Measurements from ENCODE around the gene RAP1GAP2.
A peak's percentile ranks its signal among the peaks of the same experiment; 100 is the strongest.
"Not testable (repeated sequence)": the region's sequence is repeated elsewhere in the genome, so short reads cannot be mapped to it uniquely, and the experiment has no call there.

Gene RAP1GAP2

DNA sequence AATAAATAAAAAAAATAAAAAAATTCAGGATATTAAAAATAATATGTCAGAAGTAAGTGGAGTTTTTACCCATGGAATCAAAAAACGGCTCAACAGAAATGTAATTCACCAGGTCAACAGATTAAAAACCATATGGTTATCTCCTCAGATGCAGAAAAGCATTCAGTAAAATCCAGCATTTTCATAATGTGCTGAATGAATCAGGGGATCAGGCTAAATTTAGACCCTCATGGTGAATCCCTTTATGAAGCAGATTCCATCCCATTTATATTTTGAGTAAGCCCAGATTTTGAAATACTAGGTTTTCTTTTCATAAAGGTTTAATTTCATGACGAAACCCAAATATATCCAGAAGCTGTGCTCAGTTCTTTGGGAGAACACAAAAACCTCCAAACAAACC lies 182.8 kb downstream of the RAP1GAP2 start:
- no peak for DNase-seq

DNA sequence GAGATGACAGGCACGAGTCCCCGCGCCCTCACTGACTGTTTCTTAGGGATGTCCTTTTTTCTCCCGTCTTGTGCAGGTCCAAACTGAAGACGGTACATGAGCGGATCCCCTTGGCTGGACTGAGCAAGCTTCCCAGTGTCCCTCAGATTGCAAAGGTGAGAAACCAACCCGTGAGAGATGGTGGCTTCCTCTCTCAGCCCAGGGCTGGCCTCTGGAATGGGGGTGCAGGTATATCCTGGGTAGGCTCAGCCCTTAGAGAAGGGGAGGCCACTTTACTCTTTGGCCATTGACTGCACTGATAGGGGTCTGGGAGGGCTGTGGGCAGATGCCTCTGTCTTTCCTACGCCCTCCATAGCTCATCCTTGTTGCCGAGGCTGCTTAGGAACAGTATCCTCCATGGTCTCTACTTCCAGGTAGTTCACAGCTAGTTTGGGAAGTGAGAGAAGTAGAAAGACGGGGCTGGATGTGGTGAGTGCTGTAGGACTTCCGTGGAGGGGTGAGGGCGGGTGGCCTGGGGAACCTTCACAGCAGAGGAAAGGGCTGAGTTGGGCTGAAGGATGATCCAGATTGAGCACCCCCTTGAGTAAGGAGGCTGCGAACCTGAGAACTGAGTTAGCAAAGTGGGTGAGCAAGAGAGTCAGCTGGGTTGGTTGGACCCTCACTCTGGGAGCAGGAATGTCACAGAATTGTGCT lies 184.1 kb downstream of the RAP1GAP2 start:
- DNase-seq, result no peak

DNA sequence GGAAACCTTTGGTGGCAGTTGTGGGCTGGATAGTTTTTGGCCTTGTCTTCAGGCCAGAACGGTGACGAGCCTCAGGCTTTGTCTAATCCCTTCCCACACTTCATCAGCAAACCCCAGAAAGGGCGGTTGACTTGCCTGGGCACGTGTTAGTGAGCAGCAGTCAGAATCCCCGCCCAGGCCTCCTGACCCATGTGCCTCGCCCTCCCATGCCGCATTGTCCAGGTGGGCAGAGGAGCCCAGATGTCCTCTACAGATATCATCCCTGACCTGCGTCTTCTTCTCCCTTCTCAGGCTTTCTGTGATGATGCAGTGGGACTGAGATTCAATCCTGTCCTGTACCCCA lies 184.6 kb downstream of the RAP1GAP2 start:
- no peak for DNase-seq

DNA sequence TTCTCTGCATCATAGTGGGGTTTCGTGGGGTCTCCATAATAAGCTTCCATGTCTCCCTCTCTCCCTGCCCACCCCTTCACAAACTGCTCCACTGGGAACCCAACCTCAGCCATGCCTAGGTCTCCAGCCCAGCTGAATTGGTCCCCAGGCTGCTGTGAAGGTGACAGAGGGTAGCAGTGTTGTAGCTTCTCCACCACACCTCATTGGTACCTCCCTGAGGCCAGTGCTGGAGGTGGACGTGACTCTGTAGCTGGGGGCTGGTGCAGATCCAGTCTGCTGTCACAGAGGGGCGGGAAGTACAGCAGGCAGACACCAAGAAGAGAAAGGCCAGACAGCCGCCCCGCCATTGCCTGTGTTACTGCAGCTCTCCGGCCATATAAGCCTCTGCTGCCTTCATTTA lies 185.1 kb downstream of the RAP1GAP2 start:
- no peak for DNase-seq

DNA sequence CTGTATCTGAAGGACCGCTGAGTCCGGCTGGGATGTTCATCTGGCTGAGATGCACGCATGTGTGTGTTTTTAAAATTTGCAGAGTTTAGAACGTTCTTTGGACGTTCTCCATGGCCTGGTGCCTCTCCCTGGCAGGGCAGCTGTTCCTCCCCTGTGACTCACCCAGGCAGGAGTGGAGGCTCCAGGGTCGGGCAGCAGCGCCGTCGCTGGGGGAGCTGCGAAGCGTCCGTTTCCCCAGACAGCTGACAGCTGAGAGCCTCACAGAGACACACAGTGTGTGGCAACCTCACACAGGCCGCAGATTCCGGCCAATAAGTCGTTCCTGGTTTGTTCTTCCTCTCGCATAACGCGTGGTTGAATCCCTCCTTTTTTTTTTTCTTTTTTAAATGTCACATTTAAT lies 186.6 kb downstream of the RAP1GAP2 start:
- DNase-seq, result peak; percentile 70

DNA sequence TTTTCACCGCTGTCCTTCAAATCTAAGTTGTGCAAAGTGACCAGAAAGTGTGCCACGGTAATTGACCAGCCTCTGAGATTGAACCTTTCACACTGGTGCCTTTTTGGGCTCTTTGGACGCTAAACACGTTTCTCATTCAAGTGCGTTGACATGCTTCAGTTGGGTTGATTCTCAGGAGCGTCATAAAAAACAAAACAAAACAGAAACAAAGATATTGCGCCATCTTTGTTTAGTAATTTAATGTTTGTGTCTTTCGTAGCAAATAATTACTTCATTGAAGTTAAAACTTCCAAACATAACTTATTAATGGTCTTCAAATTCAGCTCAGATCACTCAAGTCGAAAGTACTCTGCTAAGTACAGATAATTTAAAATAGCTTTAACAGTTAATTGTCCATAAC lies 187.0 kb downstream of the RAP1GAP2 start:
- DNase-seq, result no peak

DNA sequence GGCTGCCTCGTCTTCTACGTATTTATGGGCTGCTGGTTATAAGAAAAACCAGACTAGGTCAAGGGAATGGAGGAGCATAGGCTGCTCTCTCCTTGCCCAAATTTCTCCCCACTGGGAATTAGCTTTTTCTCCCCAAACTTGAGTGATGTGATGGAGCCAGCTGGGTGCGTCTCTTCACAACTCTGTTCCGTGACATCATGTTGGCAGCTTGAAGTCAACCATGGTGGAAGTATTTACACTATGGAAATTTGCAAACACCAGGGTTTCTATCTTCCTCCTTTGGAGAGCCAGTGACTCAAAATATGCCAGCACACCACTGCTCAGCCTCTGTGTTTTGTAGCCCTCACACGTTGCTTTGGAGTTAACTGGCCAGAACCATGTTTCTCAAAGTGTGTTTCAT lies 189.1 kb downstream of the RAP1GAP2 start:
- DNase-seq, result no peak

DNA sequence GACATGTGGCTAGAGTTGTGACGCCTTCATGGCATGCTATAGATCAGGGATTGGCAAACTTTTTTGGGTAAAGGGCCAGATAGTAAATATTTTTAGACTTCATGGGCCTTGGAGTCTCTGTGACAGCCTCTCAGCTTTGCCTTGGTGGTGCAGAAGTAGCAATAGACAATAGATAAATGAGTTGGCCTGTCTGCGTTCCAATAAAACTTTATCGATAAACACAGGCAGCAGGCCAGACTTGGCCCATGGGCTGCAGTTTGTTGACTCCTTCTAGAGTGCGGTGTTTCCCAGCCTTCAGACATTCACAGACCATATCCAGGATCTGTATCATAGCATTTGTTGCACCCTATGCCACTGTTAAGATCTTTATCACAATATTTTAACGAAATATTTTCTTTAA lies 190.7 kb downstream of the RAP1GAP2 start:
- no peak for DNase-seq

DNA sequence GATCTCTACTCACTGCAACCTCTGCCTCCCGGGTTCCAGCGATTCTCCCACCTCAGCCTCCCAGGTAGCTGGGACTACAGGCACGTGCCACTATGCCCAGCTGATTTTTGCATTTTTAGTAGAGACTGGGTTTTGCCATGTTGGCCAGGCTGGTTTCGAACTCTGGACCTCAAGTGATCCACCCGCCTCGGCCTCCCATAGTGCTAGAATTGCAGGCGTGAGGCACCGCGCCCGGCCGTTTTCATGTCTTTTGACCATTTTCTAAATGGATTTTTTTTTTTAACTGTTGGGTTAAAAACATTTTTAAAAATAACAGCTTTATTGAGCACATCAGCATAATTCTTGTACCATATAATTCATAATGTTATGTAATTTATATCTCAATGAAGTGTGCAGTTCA lies 193.2 kb downstream of the RAP1GAP2 start:
- DNase-seq, result not testable (repeated sequence)

DNA sequence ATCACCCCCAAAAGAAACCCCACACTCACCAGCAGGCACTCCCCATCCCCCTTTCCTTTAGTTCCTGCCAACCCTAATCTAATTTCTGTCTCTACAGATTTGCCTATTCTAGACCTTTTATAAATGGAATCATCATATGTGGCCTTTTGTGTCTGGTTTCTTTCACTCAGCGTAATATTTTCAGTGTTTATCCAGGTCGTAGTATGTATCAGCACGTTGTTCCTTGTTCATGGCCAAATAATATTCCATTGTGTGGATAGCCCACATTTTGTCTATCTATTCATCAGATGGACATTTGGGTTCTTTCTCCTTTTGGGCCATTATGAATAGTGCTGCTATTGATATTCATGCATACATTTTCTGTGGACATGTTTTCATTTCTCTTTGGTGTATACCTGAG lies 193.6 kb downstream of the RAP1GAP2 start:
- DNase-seq, result no peak

DNA sequence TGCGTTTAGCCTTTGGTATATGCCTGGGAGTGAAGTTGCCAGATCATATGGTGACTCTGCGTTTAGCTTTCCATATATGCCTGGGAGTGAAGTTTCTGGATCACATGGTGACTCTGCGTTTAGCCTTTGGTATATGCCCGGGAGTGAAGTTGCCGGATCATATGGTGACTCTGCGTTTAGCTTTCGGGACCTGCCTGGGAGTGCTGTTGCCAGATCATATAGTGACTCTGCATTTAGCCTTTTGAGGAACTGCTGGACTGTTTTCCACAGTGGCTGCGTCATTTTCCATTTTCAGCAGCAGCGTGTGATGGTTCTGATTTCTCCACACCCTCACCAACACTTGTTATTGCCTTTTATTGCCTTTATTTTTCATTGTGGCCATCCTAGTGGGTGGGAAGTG lies 194.2 kb downstream of the RAP1GAP2 start:
- DNase-seq, result no peak

DNA sequence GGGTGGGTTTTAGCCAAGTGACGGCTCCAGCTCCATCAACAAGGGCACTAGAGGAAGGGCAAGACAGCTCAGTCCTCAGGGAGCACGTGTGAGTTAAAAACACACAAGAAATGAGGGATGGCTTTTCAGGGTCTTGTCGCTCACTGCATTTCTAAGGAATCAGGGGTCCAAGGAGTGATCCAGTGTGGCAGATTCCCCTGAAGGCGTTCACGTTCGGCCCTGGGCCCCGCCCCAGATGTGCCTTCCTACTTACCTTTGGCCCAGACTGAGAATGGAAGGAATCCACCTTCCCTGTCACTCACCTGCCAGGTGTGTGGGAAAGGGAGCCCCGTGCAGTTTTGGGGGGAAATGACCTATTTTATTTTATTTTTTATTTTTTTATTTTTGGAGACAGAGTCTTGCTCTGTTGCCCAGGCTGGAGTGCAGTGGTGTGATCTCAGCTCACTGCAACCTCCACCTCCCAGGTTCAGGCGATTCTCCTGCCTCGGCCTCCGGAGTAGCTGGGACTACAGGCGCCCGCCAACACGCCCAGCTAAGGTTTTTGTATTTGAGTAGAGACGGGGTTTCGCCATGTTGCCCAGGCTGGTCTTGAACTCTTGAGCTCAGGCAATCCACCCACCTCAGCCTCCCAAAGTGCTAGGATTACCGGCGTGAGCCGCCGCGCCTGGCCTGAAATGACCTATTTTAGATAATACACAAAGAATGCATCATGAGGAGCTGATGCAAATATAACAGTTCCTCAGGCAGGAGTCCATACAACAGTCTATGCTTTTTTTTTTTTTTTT lies 195.3 kb downstream of the RAP1GAP2 start:
- not testable (repeated sequence) for DNase-seq

DNA sequence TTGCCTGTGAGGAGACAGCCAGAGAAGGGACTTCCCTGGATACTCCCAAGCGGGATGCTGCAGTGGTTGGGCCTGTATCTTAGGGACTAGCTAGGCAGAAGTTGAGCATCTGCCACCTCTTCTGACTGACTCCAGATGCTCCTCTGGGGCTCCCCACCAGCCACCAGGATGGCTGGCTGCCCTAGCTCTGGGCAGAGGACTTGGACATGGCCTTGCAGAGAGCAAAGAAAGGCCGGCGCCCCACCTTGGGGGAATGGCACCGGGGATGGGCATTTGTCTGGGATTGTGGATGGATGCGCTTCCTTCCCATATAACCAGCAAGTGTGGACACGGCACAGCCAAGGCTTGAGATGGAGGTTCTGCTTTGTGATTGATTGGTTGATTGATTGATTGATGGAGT lies 198.2 kb downstream of the RAP1GAP2 start:
- DNase-seq, result no peak

DNA sequence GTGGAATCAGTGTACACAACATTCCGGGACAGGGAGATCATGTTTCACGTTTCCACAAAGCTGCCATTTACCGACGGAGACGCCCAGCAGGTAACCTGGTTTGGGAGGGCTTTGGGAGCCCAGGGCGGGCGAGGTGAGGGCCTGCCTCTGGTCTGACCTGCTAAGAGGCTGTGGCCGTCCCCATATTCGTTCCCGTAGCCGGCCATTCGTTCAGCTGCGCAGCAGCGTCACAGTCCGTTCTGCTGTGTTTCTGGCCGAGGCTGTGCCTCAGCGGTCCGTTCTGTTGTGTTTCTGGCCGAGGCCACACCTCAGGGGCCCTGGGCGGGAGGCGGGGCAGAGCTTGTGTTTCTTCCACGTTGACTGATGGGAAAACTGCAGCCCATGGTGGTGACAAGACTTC lies 199.1 kb downstream of the RAP1GAP2 start:
- no peak for DNase-seq

DNA sequence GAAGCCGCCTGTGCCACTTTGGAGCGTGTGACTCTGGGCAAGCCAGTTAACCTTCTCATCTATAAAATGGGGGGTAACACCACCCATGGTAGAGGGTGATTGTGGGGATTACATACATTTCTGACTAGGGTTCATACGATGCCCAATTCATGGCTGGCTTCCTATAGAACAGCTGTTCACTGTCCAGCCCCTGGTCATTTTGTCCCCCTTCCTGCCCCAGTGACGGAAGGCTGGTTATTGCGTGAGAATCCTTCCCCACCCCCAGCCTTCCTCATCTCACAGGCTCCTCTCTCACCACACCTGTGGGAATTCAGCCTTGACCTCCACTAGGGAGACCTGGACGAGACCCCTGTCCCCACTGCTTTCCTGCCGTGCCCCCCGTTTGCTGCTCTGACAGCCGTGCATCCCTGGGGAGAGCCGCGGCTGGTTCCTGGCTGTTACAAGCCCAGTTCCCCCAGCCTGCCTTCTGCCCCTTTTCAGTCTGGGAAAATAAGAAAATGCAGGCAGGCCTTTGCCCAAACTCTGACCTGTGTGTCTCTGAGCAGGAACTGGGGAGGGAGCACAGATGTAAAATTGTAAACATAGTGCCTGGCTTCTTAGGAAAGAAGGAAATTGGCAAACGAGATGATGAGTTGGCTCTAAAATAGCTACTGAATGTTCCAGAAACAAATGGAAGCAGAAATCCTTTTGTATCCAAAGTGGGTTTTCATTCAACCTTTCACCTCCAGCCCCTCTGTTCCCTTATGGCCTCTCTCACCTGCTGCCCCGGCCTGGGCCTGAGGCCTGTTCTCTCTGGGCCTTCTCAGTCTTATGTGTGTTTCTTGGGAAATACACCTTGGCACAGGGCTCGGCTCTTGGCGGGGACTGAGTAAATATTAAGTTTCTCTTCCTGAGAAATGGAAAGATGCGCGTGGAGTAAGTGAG lies 199.9 kb downstream of the RAP1GAP2 start:
- no peak for DNase-seq

DNA sequence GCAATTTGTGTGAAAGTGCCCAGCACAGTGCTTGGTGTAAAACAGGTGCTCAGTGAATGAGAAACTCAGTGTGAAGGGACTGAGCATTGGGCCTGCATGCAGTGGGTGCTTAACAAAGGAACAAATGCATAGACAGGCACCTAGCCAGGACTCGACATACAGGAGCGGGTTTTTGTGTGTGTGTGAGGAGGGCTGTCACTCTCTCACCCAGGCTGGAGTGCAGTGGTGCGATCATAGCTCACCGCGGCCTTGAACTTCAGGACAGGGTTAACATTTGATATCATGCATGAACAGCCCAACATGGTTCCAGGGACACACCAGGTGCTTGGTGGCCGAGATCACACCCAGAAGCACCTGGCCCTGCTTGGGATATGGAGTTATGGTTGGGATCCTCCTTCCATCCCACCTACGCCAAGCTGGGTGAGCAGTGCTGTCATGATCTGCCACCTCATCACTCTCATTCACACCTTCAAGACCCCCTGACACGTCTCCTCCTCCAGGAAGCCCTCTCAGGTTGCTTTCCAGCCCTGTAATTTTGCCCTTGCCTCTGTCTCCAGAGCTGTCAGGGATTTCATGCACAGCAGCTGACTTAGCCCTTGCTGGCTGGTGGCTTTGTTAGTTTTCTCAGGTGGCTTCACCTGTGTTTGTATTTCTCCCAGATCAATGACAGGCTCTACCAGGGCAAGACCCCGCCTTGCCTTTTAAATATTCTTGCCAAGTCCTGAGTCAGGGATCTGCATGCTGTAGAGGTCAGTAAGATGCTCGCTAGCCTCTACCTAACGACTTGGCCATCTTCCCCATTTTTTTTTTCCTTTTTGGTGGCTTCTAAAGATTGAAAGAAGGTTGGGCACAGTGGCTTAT lies 200.8 kb downstream of the RAP1GAP2 start:
- no peak for DNase-seq

DNA sequence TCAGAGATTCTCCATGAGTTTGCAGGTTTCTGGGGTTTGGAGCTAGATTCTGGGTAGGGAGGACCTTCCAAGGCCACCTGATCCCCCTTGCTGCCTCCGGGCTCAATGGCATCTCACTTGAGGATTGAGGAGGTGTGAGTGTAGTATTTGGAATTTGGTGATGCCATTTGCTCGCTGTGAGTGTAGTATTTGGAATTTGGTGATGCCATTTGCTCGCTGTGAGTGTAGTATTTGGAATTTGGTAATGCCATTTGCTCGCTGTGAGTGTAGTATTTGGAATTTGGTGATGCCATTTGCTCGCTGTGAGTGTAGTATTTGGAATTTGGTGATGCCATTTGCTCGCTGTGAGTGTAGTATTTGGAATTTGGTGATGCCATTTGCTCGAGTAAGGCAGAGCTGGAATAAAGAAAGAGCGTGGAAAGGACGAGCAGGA lies 202.2 kb downstream of the RAP1GAP2 start:
- not testable (repeated sequence) for DNase-seq

DNA sequence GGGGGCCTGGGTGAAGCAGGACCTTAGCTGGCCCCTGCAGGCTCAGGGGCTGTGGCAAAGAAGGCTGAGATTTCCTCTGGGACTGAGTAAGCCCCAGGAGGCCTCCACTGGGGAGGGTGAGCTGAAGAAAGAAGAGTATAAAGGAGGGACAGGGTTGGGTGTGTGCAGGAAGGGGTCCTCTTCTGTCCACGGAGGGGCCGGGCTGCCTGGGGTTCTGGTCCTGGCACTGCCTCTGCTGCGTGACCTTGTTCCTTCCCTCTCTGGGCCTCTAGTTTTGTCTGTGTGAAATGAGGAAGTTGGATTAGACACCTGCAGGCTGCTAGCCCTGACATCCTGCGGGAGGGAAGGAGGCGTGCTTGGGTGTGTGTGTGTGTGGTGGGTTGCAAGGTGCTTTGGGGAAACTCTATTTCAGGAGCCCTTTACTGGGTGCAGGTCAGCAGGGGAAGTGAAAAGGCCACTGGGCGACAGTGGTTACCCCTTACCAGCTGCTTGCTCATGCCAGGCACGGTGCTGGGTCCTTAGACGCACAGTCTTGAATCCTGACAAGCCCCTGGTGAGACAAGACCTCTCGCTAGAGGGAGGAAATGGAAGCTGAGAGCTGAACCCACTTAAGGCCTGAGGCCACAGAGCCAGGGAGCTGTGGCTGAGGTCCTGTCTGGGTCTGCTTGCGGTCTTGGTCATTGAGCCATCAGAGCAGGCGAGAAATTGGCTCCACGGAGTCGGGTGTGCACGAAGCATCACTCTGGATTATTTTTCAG lies 206.5 kb downstream of the RAP1GAP2 start:
- DNase-seq, result no peak

DNA sequence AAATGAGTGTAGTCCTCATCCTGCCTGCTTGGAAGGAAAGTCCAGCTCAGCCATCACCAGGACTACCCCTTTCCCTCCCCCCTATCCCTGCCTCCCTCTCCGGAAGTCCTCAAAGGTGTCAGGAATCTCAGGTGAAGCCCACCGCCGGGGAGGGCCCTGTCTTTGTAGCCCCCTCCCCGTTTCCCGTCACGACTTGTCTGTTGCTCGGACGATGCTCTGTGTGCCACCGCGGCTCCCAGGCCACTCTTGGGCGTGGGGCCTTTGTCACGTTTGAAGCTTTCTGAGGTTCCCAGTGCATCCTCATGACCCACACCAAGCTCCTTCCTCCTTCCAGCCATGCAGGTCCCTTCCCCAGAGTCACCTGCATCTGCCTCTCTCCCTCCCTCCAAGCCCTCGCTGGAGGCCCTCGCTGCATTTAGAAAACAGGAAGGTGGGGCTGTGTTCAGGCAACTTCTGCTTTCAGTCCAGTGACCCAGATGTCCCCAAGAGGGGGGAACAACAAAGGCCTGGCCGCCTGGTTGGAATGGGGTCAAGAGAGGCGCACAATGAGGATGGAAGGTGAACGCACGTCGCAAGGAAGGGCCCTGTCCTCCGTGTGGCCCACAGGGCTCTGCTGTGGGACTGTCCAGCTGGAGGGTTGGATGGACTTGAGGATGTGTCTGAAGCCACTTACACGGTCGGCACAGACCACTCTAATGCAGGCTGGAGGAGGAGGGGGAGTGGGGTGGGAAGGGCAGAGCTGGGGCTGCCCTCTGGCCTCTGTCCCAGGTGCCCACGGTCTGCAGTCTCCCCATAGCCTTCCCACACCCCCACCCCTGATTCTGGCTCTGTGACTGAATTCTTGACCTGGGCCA lies 207.3 kb downstream of the RAP1GAP2 start:
- no peak for DNase-seq

DNA sequence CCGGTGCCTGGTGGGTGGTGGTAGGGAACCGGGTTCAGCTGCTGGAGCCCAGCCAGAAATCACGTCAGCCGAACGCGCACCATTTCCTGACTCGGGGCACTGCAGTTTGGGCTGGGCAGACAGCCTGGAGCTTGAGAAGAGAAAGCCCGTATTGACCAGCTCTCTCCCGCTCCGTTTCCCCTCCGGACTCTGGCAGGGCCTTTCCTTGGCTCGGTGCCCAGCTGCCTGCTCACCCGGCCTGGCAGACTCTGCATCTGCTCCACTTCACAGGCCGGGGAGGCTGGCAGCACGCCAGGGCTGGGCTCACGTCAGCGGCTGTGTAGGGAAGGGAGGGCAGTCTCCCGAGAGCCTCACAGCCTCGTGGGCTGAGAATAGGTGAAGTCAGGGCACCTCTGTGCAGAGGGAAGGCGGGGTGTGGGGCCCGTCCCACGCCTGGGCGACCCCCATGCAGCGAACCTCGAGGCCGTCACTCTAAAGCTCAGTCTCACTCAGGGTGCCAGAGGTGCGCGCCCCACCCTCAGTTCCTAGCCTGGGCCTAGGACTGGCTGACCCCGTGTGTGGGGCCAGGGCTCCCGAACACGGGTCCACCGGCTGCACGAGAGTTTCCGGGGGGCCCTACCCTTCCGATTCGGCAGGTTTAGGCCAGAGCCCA lies 208.0 kb downstream of the RAP1GAP2 start:
- peak; percentile 92 for DNase-seq
